Measurements from ENCODE around the gene LDLRAD4.

LDLRAD4 gene

GRCh38 chr18:13513481-13513880, 294.9 kb downstream of the LDLRAD4 start:
- Histone ChIP-seq H3K9me3 (no peaks in the 10 kb centered on the region), H3K36me3 (replicated peaks) (no peaks in the 10 kb centered on the region), H3K4me3 (no peak overlapping the region), H3K4me1 (no peaks in the 10 kb centered on the region), H3K27me3 (ENCODE audit: low read depth) (no peaks in the 10 kb centered on the region)
- no peak for DNase-seq (ENCODE audit: low spot score in 2 of 2)
- in situ Hi-C loops (cut with MboI; ENCODE audit: low sequenced_read_pairs): no loop called here

- in situ Hi-C loops (cut with MboI; ENCODE audit: low sequenced_read_pairs): no loop called here
- H3K36me3 ChIP-seq (replicated peaks): no peaks in the 10 kb centered on the region
Observed at GRCh38 chr18:13514558-13514957, 296.0 kb downstream of the LDLRAD4 start.

GRCh38 chr18:13516855-13517254, 298.3 kb downstream of the LDLRAD4 start:
- DNase-seq (ENCODE audit: low spot score in 2 of 2): no peak
- no peaks in the 10 kb centered on the region for H3K27me3 ChIP-seq (ENCODE audit: low read depth)
- no peaks in the 10 kb centered on the region for H3K36me3 ChIP-seq (replicated peaks)
- no peaks in the 10 kb centered on the region for H3K4me1 ChIP-seq
- H3K4me3 ChIP-seq: no peak overlapping the region
- H3K9me3 ChIP-seq: no peaks in the 10 kb centered on the region
- in situ Hi-C loops (cut with MboI; ENCODE audit: low sequenced_read_pairs): no loop called here

More at GRCh38 chr18:13514558-13514957, 296.0 kb downstream of the LDLRAD4 start:
- DNase-seq (ENCODE audit: low spot score in 2 of 2): no peak
- no peaks in the 10 kb centered on the region for H3K9me3 ChIP-seq
- no peaks in the 10 kb centered on the region for H3K27me3 ChIP-seq (ENCODE audit: low read depth)
- no peaks in the 10 kb centered on the region for H3K4me1 ChIP-seq
- no peak overlapping the region for H3K4me3 ChIP-seq

GRCh38 chr18:13517369-13517768, 298.8 kb downstream of the LDLRAD4 start:
- DNase-seq (ENCODE audit: low spot score in 2 of 2): no peak
- no peak overlapping the region for H3K4me3 ChIP-seq
- no peaks in the 10 kb centered on the region for H3K4me1 ChIP-seq
- H3K27me3 ChIP-seq (ENCODE audit: low read depth): no peaks in the 10 kb centered on the region
- in situ Hi-C loops (cut with MboI; ENCODE audit: low sequenced_read_pairs): no loop called here
- no peaks in the 10 kb centered on the region for H3K9me3 ChIP-seq
- no peaks in the 10 kb centered on the region for H3K36me3 ChIP-seq (replicated peaks)

- in situ Hi-C loops (cut with MboI; ENCODE audit: low sequenced_read_pairs): no loop called here
- Histone ChIP-seq H3K9me3 (no peaks in the 10 kb centered on the region), H3K36me3 (replicated peaks) (no peaks in the 10 kb centered on the region), H3K4me1 (no peaks in the 10 kb centered on the region), H3K27me3 (ENCODE audit: low read depth) (no peaks in the 10 kb centered on the region), H3K4me3 (no peak overlapping the region)
- DNase-seq (ENCODE audit: low spot score in 2 of 2): no peak
Observed at GRCh38 chr18:13518382-13518781, 299.8 kb downstream of the LDLRAD4 start.

GRCh38 chr18:13520306-13520705, 301.7 kb downstream of the LDLRAD4 start:
- Histone ChIP-seq H3K9me3 (no peaks in the 10 kb centered on the region), H3K4me1 (no peaks in the 10 kb centered on the region), H3K36me3 (replicated peaks) (no peaks in the 10 kb centered on the region), H3K27me3 (ENCODE audit: low read depth) (no peaks in the 10 kb centered on the region), H3K4me3 (no peak overlapping the region)
- no peak for DNase-seq (ENCODE audit: low spot score in 2 of 2)
- in situ Hi-C loops (cut with MboI; ENCODE audit: low sequenced_read_pairs): no loop called here

GRCh38 chr18:13520741-13521140, 302.2 kb downstream of the LDLRAD4 start:
- no peaks in the 10 kb centered on the region for H3K4me1 ChIP-seq
- no peak overlapping the region for H3K4me3 ChIP-seq
- no peaks in the 10 kb centered on the region for H3K9me3 ChIP-seq
- H3K27me3 ChIP-seq (ENCODE audit: low read depth): no peaks in the 10 kb centered on the region
- in situ Hi-C loops (cut with MboI; ENCODE audit: low sequenced_read_pairs): no loop called here
- no peak for DNase-seq (ENCODE audit: low spot score in 2 of 2)
- no peaks in the 10 kb centered on the region for H3K36me3 ChIP-seq (replicated peaks)

GRCh38 chr18:13521418-13521817, 302.9 kb downstream of the LDLRAD4 start:
- H3K4me1 ChIP-seq: no peaks in the 10 kb centered on the region
- no peaks in the 10 kb centered on the region for H3K36me3 ChIP-seq (replicated peaks)
- in situ Hi-C loops (cut with MboI; ENCODE audit: low sequenced_read_pairs): no loop called here

GRCh38 chr18:13522256-13522655, 303.7 kb downstream of the LDLRAD4 start:
- no peak overlapping the region for H3K4me3 ChIP-seq
- no peak for DNase-seq (ENCODE audit: low spot score in 2 of 2)
- H3K4me1 ChIP-seq: no peaks in the 10 kb centered on the region
- no peaks in the 10 kb centered on the region for H3K36me3 ChIP-seq (replicated peaks)
- no peaks in the 10 kb centered on the region for H3K27me3 ChIP-seq (ENCODE audit: low read depth)
- in situ Hi-C loops (cut with MboI; ENCODE audit: low sequenced_read_pairs): no loop called here
- H3K9me3 ChIP-seq: no peaks in the 10 kb centered on the region

More at GRCh38 chr18:13521418-13521817, 302.9 kb downstream of the LDLRAD4 start:
- no peaks in the 10 kb centered on the region for H3K27me3 ChIP-seq (ENCODE audit: low read depth)
- no peak for DNase-seq (ENCODE audit: low spot score in 2 of 2)
- no peaks in the 10 kb centered on the region for H3K9me3 ChIP-seq
- no peak overlapping the region for H3K4me3 ChIP-seq

GRCh38 chr18:13522861-13523660, 304.5 kb downstream of the LDLRAD4 start:
- no peaks in the 10 kb centered on the region for H3K9me3 ChIP-seq
- H3K36me3 ChIP-seq (replicated peaks): no peaks in the 10 kb centered on the region
- H3K27me3 ChIP-seq (ENCODE audit: low read depth): no peaks in the 10 kb centered on the region
- in situ Hi-C loops (cut with MboI; ENCODE audit: low sequenced_read_pairs): no loop called here
- H3K4me3 ChIP-seq: no peak overlapping the region
- no peaks in the 10 kb centered on the region for H3K4me1 ChIP-seq
- DNase-seq (ENCODE audit: low spot score in 2 of 2): no peak

- H3K9me3 ChIP-seq: no peaks in the 10 kb centered on the region
- DNase-seq (ENCODE audit: low spot score in 2 of 2): no peak
- H3K4me3 ChIP-seq: no peak overlapping the region
- no peaks in the 10 kb centered on the region for H3K4me1 ChIP-seq
- in situ Hi-C loops (cut with MboI; ENCODE audit: low sequenced_read_pairs): no loop called here
- no peaks in the 10 kb centered on the region for H3K27me3 ChIP-seq (ENCODE audit: low read depth)
- no peaks in the 10 kb centered on the region for H3K36me3 ChIP-seq (replicated peaks)
Observed at GRCh38 chr18:13524054-13524453, 305.5 kb downstream of the LDLRAD4 start.

GRCh38 chr18:13524811-13525210, 306.3 kb downstream of the LDLRAD4 start:
- H3K9me3 ChIP-seq: no peaks in the 10 kb centered on the region
- no peaks in the 10 kb centered on the region for H3K4me1 ChIP-seq
- in situ Hi-C loops (cut with MboI; ENCODE audit: low sequenced_read_pairs): no loop called here
- DNase-seq (ENCODE audit: low spot score in 2 of 2): no peak
- H3K4me3 ChIP-seq: no peak overlapping the region
- H3K36me3 ChIP-seq (replicated peaks): no peaks in the 10 kb centered on the region
- H3K27me3 ChIP-seq (ENCODE audit: low read depth): no peaks in the 10 kb centered on the region

GRCh38 chr18:13525381-13526029, 306.9 kb downstream of the LDLRAD4 start:
- DNase-seq (ENCODE audit: low spot score in 2 of 2): no peak
- no peak overlapping the region for H3K4me3 ChIP-seq
- H3K36me3 ChIP-seq (replicated peaks): no peaks in the 10 kb centered on the region
- no peaks in the 10 kb centered on the region for H3K9me3 ChIP-seq
- no peaks in the 10 kb centered on the region for H3K27me3 ChIP-seq (ENCODE audit: low read depth)
- in situ Hi-C loops (cut with MboI; ENCODE audit: low sequenced_read_pairs): no loop called here
- H3K4me1 ChIP-seq: no peaks in the 10 kb centered on the region

GRCh38 chr18:13526519-13526918, 308.0 kb downstream of the LDLRAD4 start:
- Histone ChIP-seq H3K4me1 (no peaks in the 10 kb centered on the region), H3K27me3 (ENCODE audit: low read depth) (no peaks in the 10 kb centered on the region), H3K36me3 (replicated peaks) (no peaks in the 10 kb centered on the region), H3K4me3 (no peak overlapping the region), H3K9me3 (no peaks in the 10 kb centered on the region)
- no peak for DNase-seq (ENCODE audit: low spot score in 2 of 2)
- in situ Hi-C loops (cut with MboI; ENCODE audit: low sequenced_read_pairs): no loop called here

Data from HAP-1 (cell line).